Measurements from ENCODE around the gene HSPA1B.
"Not testable (repeated sequence)": the region's sequence is repeated elsewhere in the genome, so short reads cannot be mapped to it uniquely, and the experiment has no call there.

HSPA1B gene

GRCh38 chr6:31858707-31859106 lies 31.2 kb downstream of the HSPA1B start:
- no peak for DNase-seq (ENCODE audit: low read depth, low spot score)

GRCh38 chr6:31859923-31860322 lies 32.4 kb downstream of the HSPA1B start:
- no peak for DNase-seq (ENCODE audit: low read depth, low spot score)

GRCh38 chr6:31860349-31860748 lies 32.8 kb downstream of the HSPA1B start:
- no peak for DNase-seq (ENCODE audit: low read depth, low spot score)

- DNase-seq (ENCODE audit: low read depth, low spot score) = no peak
Observed at GRCh38 chr6:31861150-31861549, 33.6 kb downstream of the HSPA1B start.

- DNase-seq (ENCODE audit: low read depth, low spot score) = no peak
Observed at GRCh38 chr6:31861919-31862343, 34.4 kb downstream of the HSPA1B start.

GRCh38 chr6:31862344-31863235 lies 35.1 kb downstream of the HSPA1B start, which contains the start of gene NEU1:
Gene NEU1 (minus strand): TSS chr6:31862821. CDS start chr6:31862776, 45 bp downstream.
- DNase-seq (ENCODE audit: low read depth, low spot score) = peak; percentile 100

GRCh38 chr6:31864123-31864562 lies 36.6 kb downstream of the HSPA1B start:
- not testable (repeated sequence) for DNase-seq (ENCODE audit: low read depth, low spot score)

GRCh38 chr6:31864818-31865204 lies 37.3 kb downstream of the HSPA1B start:
- no peak for DNase-seq (ENCODE audit: low read depth, low spot score)

GRCh38 chr6:31865205-31866118 lies 37.9 kb downstream of the HSPA1B start:
- no peak for DNase-seq (ENCODE audit: low read depth, low spot score)

GRCh38 chr6:31868658-31868971 lies 41.1 kb downstream of the HSPA1B start:
- not testable (repeated sequence) for DNase-seq (ENCODE audit: low read depth, low spot score)

- DNase-seq (ENCODE audit: low read depth, low spot score) = no peak
Observed at GRCh38 chr6:31869343-31869742, 41.8 kb downstream of the HSPA1B start.

GRCh38 chr6:31870385-31870921 lies 42.9 kb downstream of the HSPA1B start:
- DNase-seq (ENCODE audit: low read depth, low spot score) = no peak

- DNase-seq (ENCODE audit: low read depth, low spot score) = no peak
Observed at GRCh38 chr6:31871046-31871659, 43.6 kb downstream of the HSPA1B start.

GRCh38 chr6:31874084-31874670 lies 46.6 kb downstream of the HSPA1B start:
- DNase-seq (ENCODE audit: low read depth, low spot score) = no peak

- no peak for DNase-seq (ENCODE audit: low read depth, low spot score)
Observed at GRCh38 chr6:31874836-31875572, 47.5 kb downstream of the HSPA1B start.

GRCh38 chr6:31875877-31876276 lies 48.3 kb downstream of the HSPA1B start:
- no peak for DNase-seq (ENCODE audit: low read depth, low spot score)

- no peak for DNase-seq (ENCODE audit: low read depth, low spot score)
Observed at GRCh38 chr6:31876357-31876756, 48.8 kb downstream of the HSPA1B start.

- DNase-seq (ENCODE audit: low read depth, low spot score) = no peak
Observed at GRCh38 chr6:31877125-31877650, 49.6 kb downstream of the HSPA1B start.

GRCh38 chr6:31877651-31878161 lies 50.2 kb downstream of the HSPA1B start:
- DNase-seq (ENCODE audit: low read depth, low spot score) = no peak

- DNase-seq (ENCODE audit: low read depth, low spot score) = no peak
Observed at GRCh38 chr6:31878222-31878621, 50.7 kb downstream of the HSPA1B start.

Measured in activated CD4-positive, CD25-positive, alpha-beta regulatory T cell treated with anti-CD3 and anti-CD28 coated beads, Interleukin-2, amount 50 U/mL, for 16 hours (primary cell).